Measurements from ENCODE around the gene TWNK.

The TWNK gene

GRCh38 chr10:101008823-101009423 lies 21.6 kb downstream of the TWNK start (continued):
- no peak for TF ChIP-seq RBAK (tag by site-specific recombination; IDR thresholded peaks at IDR 0.05)

DNA sequence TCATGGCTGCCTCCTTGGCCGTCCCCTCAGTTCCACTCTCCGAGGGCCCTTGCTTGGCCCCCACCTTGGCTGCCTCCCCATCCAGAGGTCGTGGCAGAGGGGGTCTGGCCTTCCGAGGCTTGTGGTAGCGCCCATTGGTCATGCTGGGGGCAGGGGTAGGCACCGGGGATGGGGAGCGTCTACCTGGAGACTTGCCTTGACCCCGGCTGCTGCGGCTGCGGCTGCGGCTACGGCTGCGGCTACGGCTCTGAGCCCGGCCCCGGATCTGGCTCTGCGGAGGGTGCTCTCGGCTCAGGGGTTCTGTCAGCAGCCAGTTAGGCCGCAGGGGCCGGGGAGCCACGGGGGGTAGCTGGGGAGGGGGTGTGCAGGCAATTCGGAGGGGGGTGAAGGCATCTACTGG lies 23.0 kb downstream of the TWNK start:
- Histone ChIP-seq H3K36me3 (ENCODE audit: control insufficient read depth in 2 of 2, insufficient read depth in 1 of 2, low read length in 2 of 2) (peaks cover 0 to 24% of the 10 kb centered on the region in 2 experiments; a peak in 1 of 3 replicates), H3K4me3 (ENCODE audit: low read depth, low read length) (no peak overlapping the region), H3K4me1 (ENCODE audit: control insufficient read depth, insufficient read depth, low read length) (peaks cover 4% of the 10 kb centered on the region; the same call in 1 of the 2 replicates), H3K27ac (ENCODE audit: extremely low read depth, low read depth, low read length) (no peak overlapping the region), H3K9me3 (ENCODE audit: control insufficient read depth, insufficient read depth, low read depth, low read length) (no peaks in the 10 kb centered on the region)
- no peak for TF ChIP-seq FEZF1 (tag by site-specific recombination; IDR thresholded peaks at IDR 0.05)
- ChIA-PET CTCF (interaction anchor here (0.6 to 4.8 kb wide), 7 partner anchors 8 to 72 kb away, joined by 3 to 64 read pairs (median 13); partner anchors contain the start of gene LZTS2), POLR2A (interaction anchor here (0.6 to 2.4 kb wide), 2 partner anchors 12 to 14 kb away, joined by 3 to 7 read pairs; no protein-coding TSS in a partner anchor)

DNA sequence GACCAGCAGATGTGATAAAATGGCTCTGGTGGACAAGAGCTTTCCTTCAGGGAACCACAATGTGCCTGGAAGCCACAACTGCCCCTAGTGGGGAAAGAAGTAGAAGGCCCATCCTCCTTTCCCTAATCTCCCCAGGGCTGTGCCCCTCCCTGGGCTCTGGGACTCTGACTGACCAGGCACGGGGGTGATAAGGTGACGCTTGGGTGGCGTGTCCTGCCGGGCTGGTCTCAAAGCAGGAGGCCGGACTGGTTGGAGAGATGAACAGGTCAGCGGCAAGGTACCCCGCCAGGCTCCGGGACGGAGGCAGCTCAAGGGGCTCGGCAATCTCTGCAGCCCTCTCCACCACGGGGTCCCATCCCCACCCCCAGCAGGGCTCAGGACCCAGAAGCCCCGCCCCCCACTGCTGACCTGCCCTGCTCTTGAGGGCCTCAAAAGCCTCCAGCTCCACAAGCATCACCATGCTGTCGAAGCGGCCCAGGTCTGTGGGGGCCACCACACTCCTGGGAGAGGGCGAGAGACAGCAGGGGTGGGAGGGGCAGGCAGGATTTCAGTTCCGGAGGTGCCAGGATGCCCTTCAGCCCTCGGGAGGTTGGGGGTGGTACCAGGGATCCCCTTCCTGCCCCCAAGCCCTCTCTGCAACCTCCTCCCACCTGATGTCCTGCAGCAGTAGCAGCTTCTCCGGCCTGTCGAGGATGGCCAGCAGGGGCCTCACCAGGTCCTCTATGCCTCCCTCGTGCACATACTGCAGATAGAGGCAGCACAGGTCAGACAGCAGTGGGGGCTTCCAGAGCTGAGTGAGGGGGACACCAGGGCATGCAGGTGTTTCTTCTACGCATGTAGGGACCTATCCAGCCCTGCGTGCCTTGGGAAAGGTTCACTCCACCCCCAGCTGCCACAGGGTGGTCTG lies 24.4 kb downstream of the TWNK start:
- no peak overlapping the region for H3K27ac ChIP-seq (ENCODE audit: extremely low read depth, low read depth, low read length)
- TF ChIP-seq, protein P1, sequence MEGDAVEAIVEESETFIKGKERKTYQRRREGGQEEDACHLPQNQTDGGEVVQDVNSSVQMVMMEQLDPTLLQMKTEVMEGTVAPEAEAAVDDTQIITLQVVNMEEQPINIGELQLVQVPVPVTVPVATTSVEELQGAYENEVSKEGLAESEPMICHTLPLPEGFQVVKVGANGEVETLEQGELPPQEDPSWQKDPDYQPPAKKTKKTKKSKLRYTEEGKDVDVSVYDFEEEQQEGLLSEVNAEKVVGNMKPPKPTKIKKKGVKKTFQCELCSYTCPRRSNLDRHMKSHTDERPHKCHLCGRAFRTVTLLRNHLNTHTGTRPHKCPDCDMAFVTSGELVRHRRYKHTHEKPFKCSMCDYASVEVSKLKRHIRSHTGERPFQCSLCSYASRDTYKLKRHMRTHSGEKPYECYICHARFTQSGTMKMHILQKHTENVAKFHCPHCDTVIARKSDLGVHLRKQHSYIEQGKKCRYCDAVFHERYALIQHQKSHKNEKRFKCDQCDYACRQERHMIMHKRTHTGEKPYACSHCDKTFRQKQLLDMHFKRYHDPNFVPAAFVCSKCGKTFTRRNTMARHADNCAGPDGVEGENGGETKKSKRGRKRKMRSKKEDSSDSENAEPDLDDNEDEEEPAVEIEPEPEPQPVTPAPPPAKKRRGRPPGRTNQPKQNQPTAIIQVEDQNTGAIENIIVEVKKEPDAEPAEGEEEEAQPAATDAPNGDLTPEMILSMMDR (tag by site-specific recombination; IDR thresholded peaks at IDR 0.05): peak; percentile 34
- TF ChIP-seq, protein P2, sequence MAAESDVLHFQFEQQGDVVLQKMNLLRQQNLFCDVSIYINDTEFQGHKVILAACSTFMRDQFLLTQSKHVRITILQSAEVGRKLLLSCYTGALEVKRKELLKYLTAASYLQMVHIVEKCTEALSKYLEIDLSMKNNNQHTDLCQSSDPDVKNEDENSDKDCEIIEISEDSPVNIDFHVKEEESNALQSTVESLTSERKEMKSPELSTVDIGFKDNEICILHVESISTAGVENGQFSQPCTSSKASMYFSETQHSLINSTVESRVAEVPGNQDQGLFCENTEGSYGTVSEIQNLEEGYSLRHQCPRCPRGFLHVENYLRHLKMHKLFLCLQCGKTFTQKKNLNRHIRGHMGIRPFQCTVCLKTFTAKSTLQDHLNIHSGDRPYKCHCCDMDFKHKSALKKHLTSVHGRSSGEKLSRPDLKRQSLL (tag by site-specific recombination; IDR thresholded peaks at IDR 0.05): peak; percentile 74
- TF ChIP-seq ZSCAN23 (tag by site-specific recombination; IDR thresholded peaks at IDR 0.05): no peak
- TF ChIP-seq GLIS2 (tag by site-specific recombination; IDR thresholded peaks at IDR 0.05): 0 out of 2 replicates have a peak, but pooled peaks have one; percentile 42
- peak; percentile 37; the same call in 1 of the 2 replicates for TF ChIP-seq PRDM10 (tag by site-specific recombination; IDR thresholded peaks at IDR 0.05)
- ChIA-PET POLR2A (interaction anchor here (1.2 to 2.4 kb wide), 2 partner anchors 13 to 50 kb away, joined by 4 to 7 read pairs; partner anchors contain the start of gene KAZALD1), CTCF (interaction anchor here (0.6 to 4.8 kb wide), 12 partner anchors 8 to 131 kb away, joined by 3 to 64 read pairs (median 4); partner anchors contain the start of gene LZTS2)
- peaks cover 4% of the 10 kb centered on the region; the same call in 1 of the 2 replicates for H3K4me1 ChIP-seq (ENCODE audit: control insufficient read depth, insufficient read depth, low read length)
- H3K9me3 ChIP-seq (ENCODE audit: control insufficient read depth, insufficient read depth, low read depth, low read length): no peaks in the 10 kb centered on the region
- H3K4me3 ChIP-seq (ENCODE audit: low read depth, low read length): no peak overlapping the region
- H3K36me3 ChIP-seq (ENCODE audit: control insufficient read depth in 2 of 2, insufficient read depth in 1 of 2, low read length in 2 of 2): peaks cover 0 to 10% of the 10 kb centered on the region in 2 experiments; a peak in 1 of 3 replicates
